Amygdala (tissue), 56 donors: Measurements from ENCODE around the gene MARS1.
A peak's percentile ranks its signal among the peaks of the same experiment; 100 is the strongest.
"Not testable (repeated sequence)": the region's sequence is repeated elsewhere in the genome, so short reads cannot be mapped to it uniquely, and the experiment has no call there.

Experiments
- DNase-seq, 56 donors: peaks; one replicate each; lab custom pipeline; 2025; lab: John Stamatoyannopoulos, UW

MARS1 gene

GRCh38 chr12:57487597-57488401 lies at the start of gene MARS1:
TSS of gene MARS1 (plus strand) at chr12:57488068. CDS start at chr12:57488091, 23 bp downstream.
- peak; percentile 46 to 98 (median 91) for DNase-seq

- DNase-seq: no peak
Observed at GRCh38 chr12:57438400-57438799, 49.5 kb upstream of the MARS1 start.

- no peak for DNase-seq
Observed at GRCh38 chr12:57439762-57440266, 48.1 kb upstream of the MARS1 start.

GRCh38 chr12:57441393-57441792 lies 46.5 kb upstream of the MARS1 start:
- DNase-seq: not testable (repeated sequence)

- DNase-seq: no peak
Observed at GRCh38 chr12:57441846-57442427, 45.9 kb upstream of the MARS1 start.

GRCh38 chr12:57444337-57444736 lies 43.5 kb upstream of the MARS1 start:
- not testable (repeated sequence) for DNase-seq

- no peak for DNase-seq
Observed at GRCh38 chr12:57444744-57445143, 43.1 kb upstream of the MARS1 start.

GRCh38 chr12:57446292-57446960 lies 41.4 kb upstream of the MARS1 start:
- DNase-seq: no peak

- no peak for DNase-seq
Observed at GRCh38 chr12:57448669-57449068, 39.2 kb upstream of the MARS1 start.

GRCh38 chr12:57449375-57449774 lies 38.5 kb upstream of the MARS1 start:
- DNase-seq: no peak

GRCh38 chr12:57450057-57450456 lies 37.8 kb upstream of the MARS1 start:
- no peak for DNase-seq

GRCh38 chr12:57451233-57451778 lies 36.6 kb upstream of the MARS1 start:
- DNase-seq: no peak

GRCh38 chr12:57452181-57452936 lies 35.5 kb upstream of the MARS1 start:
- peak in 18 of 56 donors; percentile 12 to 59 (median 30) for DNase-seq

GRCh38 chr12:57452937-57453509 lies 34.8 kb upstream of the MARS1 start:
- peak in 53 of 56 donors; percentile 7 to 82 (median 52) for DNase-seq

- no peak for DNase-seq
Observed at GRCh38 chr12:57454213-57454565, 33.7 kb upstream of the MARS1 start.

GRCh38 chr12:57454566-57455373 lies 33.1 kb upstream of the MARS1 start, which contains the start of gene INHBE:
TSS of gene INHBE (plus strand) at chr12:57455307. CDS start at chr12:57455537, 230 bp downstream.
- DNase-seq: no peak

- DNase-seq: no peak
Observed at GRCh38 chr12:57455374-57456144, 32.3 kb upstream of the MARS1 start.

GRCh38 chr12:57456145-57456700 lies 31.6 kb upstream of the MARS1 start:
- peak in 1 of 56 donors; percentile 18 for DNase-seq
